Measurements from ENCODE around the gene FZD4. TPM values are rescaled to one million over a fixed set of nuclear protein-coding genes. Genes with fewer than 3 reads are reported as not detected.
A peak's percentile ranks its signal among the peaks of the same experiment; 100 is the strongest.
"Not testable (repeated sequence)": the region's sequence is repeated elsewhere in the genome, so short reads cannot be mapped to it uniquely, and the experiment has no call there.

Gene FZD4
- total RNA-seq, 4 donors from 2014 or later: 23.7 to 42.3 (median 31.8) TPM

GRCh38 chr11:86949995-86950660 lies 5.1 kb downstream of the FZD4 start:
- peaks cover 0 to 47% (median 13%) of the 10 kb centered on the region in 4 donors for H3K36me3 ChIP-seq
- peak overlapping the region; percentile 63 to 95 (median 92) for H3K27ac ChIP-seq (replicated peaks in 1 of 4)
- TF ChIP-seq EP300 (IDR thresholded peaks at IDR 0.05): no peak
- H3K9me3 ChIP-seq: no peaks in the 10 kb centered on the region
- H3K27me3 ChIP-seq: no peaks in the 10 kb centered on the region
- 26% methylated on average over 3 of the region's 3 CpGs for WGBS
- intact Hi-C loops (cut with DNase I): no loop called here
- no peak for DNase-seq (ENCODE audit: extremely low spot score)
- peaks cover 61 to 92% (median 87%) of the 10 kb centered on the region in 4 donors for H3K4me1 ChIP-seq
- peak overlapping the region; percentile 9 to 97 (median 84) for H3K4me3 ChIP-seq

GRCh38 chr11:86948733-86949132 lies 6.5 kb downstream of the FZD4 start:
- H3K4me3 ChIP-seq: peak overlapping the region; percentile 4 to 97 (median 16)
- 76% methylated on average over 5 of the region's 5 CpGs for WGBS
- H3K4me1 ChIP-seq: peaks cover 64 to 94% (median 89%) of the 10 kb centered on the region in 4 donors
- TF ChIP-seq EP300 (IDR thresholded peaks at IDR 0.05) (no peak), POLR2A (IDR thresholded peaks at IDR 0.05; ENCODE audit: low read depth) (no peak), CTCF (IDR thresholded peaks at IDR 0.05) (no peak), POLR2AphosphoS5 (IDR thresholded peaks at IDR 0.05) (no peak)
- no peaks in the 10 kb centered on the region for H3K27me3 ChIP-seq
- peaks cover 0 to 54% (median 13%) of the 10 kb centered on the region in 4 donors for H3K36me3 ChIP-seq
- peak overlapping the region; percentile 14 to 94 (median 60) for H3K27ac ChIP-seq (replicated peaks in 1 of 4)
- no peaks in the 10 kb centered on the region for H3K9me3 ChIP-seq
- DNase-seq (ENCODE audit: extremely low spot score): no peak
- intact Hi-C loops (cut with DNase I): no loop called here

GRCh38 chr11:86947541-86947940 lies 7.7 kb downstream of the FZD4 start:
- Histone ChIP-seq H3K27me3 (no peaks in the 10 kb centered on the region), H3K9me3 (no peaks in the 10 kb centered on the region), H3K4me1 (peaks cover 65 to 87% (median 80%) of the 10 kb centered on the region in 4 donors), H3K4me3 (peak overlapping the region in 2 of 4 donors; percentile 9 to 10), H3K27ac (replicated peaks in 1 of 4) (peak overlapping the region; percentile 32 to 94 (median 60)), H3K36me3 (peaks cover 0 to 55% (median 13%) of the 10 kb centered on the region in 4 donors)
- TF ChIP-seq POLR2A (IDR thresholded peaks at IDR 0.05; ENCODE audit: low read depth): no peak
- no peak for TF ChIP-seq POLR2AphosphoS5 (IDR thresholded peaks at IDR 0.05)
- TF ChIP-seq CTCF (IDR thresholded peaks at IDR 0.05): no peak
- no peak for TF ChIP-seq EP300 (IDR thresholded peaks at IDR 0.05)
- intact Hi-C loops (cut with DNase I): no loop called here
- DNase-seq (ENCODE audit: extremely low spot score): no peak

GRCh38 chr11:86943505-86943904 lies 11.7 kb downstream of the FZD4 start:
- intact Hi-C loops (cut with DNase I); H3K27ac ChIP-seq (replicated peaks in 1 of 4); H3K27me3 ChIP-seq; H3K9me3 ChIP-seq; DNase-seq (ENCODE audit: extremely low spot score); H3K4me3 ChIP-seq: not testable (repeated sequence)
- 86% methylated on average over 8 of the region's 8 CpGs for WGBS
- Histone ChIP-seq H3K4me1 (peaks cover 63 to 85% (median 79%) of the 10 kb centered on the region in 4 donors), H3K36me3 (peaks cover 0 to 28% (median 10%) of the 10 kb centered on the region in 4 donors)

GRCh38 chr11:86941871-86942599 lies 13.2 kb downstream of the FZD4 start:
- intact Hi-C loops (cut with DNase I): no loop called here
- TF ChIP-seq CTCF (IDR thresholded peaks at IDR 0.05): no peak
- TF ChIP-seq POLR2A (IDR thresholded peaks at IDR 0.05; ENCODE audit: low read depth): no peak
- TF ChIP-seq EP300 (IDR thresholded peaks at IDR 0.05): no peak
- TF ChIP-seq POLR2AphosphoS5 (IDR thresholded peaks at IDR 0.05): no peak
- Histone ChIP-seq H3K27me3 (no peaks in the 10 kb centered on the region), H3K27ac (replicated peaks in 1 of 4) (peak overlapping the region; percentile 72 to 80 (median 77)), H3K4me1 (peaks cover 64 to 86% (median 75%) of the 10 kb centered on the region in 4 donors), H3K9me3 (no peaks in the 10 kb centered on the region), H3K4me3 (no peak overlapping the region), H3K36me3 (peaks cover 0 to 13% (median 2%) of the 10 kb centered on the region in 4 donors)
- 64% methylated on average over 4 of the region's 4 CpGs for WGBS
- DNase-seq (ENCODE audit: extremely low spot score): no peak
